Measurements from ENCODE around the gene FAXDC2.

Gene FAXDC2

GRCh38 chr5:154850255-154851062 lies at the start of gene FAXDC2:
Gene FAXDC2, minus strand, starts transcription at chr5:154850603. Its CDS starts 12,425 bp downstream, at chr5:154838178.
- DNase-seq (ENCODE audit: low spot score) = no peak

- no peak for DNase-seq (ENCODE audit: low spot score)
These were observed 49.7 kb upstream of the FAXDC2 start for GRCh38 chr5:154900066-154900465.

GRCh38 chr5:154899151-154899816 lies 48.9 kb upstream of the FAXDC2 start:
- no peak for DNase-seq (ENCODE audit: low spot score)

- no peak for DNase-seq (ENCODE audit: low spot score)
These were observed 47.8 kb upstream of the FAXDC2 start for GRCh38 chr5:154898210-154898609.

- DNase-seq (ENCODE audit: low spot score) = no peak
These were observed 46.3 kb upstream of the FAXDC2 start for GRCh38 chr5:154896562-154897165.

- DNase-seq (ENCODE audit: low spot score) = no peak
These were observed 45.5 kb upstream of the FAXDC2 start for GRCh38 chr5:154895606-154896561.

GRCh38 chr5:154893381-154893780 lies 43.0 kb upstream of the FAXDC2 start:
- no peak for DNase-seq (ENCODE audit: low spot score)

- no peak for DNase-seq (ENCODE audit: low spot score)
These were observed 42.0 kb upstream of the FAXDC2 start for GRCh38 chr5:154892369-154892771.

- DNase-seq (ENCODE audit: low spot score) = no peak
These were observed 35.0 kb upstream of the FAXDC2 start for GRCh38 chr5:154885439-154885838.

GRCh38 chr5:154884424-154884823 lies 34.0 kb upstream of the FAXDC2 start:
- DNase-seq (ENCODE audit: low spot score) = no peak

- no peak for DNase-seq (ENCODE audit: low spot score)
These were observed 31.6 kb upstream of the FAXDC2 start for GRCh38 chr5:154881986-154882385.

- no peak for DNase-seq (ENCODE audit: low spot score)
These were observed 28.4 kb upstream of the FAXDC2 start for GRCh38 chr5:154878642-154879335.

- no peak for DNase-seq (ENCODE audit: low spot score)
These were observed 23.5 kb upstream of the FAXDC2 start for GRCh38 chr5:154873791-154874331.

GRCh38 chr5:154871734-154872133 lies 21.3 kb upstream of the FAXDC2 start:
- DNase-seq (ENCODE audit: low spot score) = no peak

- peak; percentile 31 for DNase-seq (ENCODE audit: low spot score)
These were observed 18.3 kb upstream of the FAXDC2 start for GRCh38 chr5:154868702-154869101.

GRCh38 chr5:154866841-154867240 lies 16.4 kb upstream of the FAXDC2 start:
- DNase-seq (ENCODE audit: low spot score) = no peak

- DNase-seq (ENCODE audit: low spot score) = no peak
These were observed 15.2 kb upstream of the FAXDC2 start for GRCh38 chr5:154865466-154866184.

GRCh38 chr5:154863291-154864080 lies 13.1 kb upstream of the FAXDC2 start:
- no peak for DNase-seq (ENCODE audit: low spot score)

GRCh38 chr5:154862766-154863165 lies 12.4 kb upstream of the FAXDC2 start:
- DNase-seq (ENCODE audit: low spot score) = no peak

All from NAMALWA (cell line).